ENCODE data around the gene ADAMTSL2.

The ADAMTSL2 gene

DNA sequence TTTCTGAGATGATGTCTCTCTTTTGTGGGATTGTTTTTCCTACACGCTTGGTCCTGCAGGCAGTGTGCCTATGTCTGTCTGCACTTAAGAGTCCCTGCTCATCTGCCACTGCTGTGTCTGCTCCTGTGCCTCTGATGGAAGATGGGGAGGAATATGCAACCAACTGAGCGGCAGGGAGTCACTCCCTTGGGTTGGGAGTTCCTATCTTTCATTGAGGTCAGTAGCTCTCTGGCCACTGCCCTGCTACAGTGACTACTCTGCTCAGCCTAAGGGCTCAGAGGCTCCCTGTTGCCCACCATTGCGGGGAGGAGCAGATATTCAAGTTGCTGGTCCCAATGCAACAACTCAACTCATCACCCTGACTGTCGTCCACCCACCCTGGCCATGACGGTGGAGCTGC, 88.1 kb downstream of the ADAMTSL2 start:
- H3K27me3 ChIP-seq (ENCODE audit: insufficient read depth, low read length): peaks cover 96% of the 10 kb centered on the region

More for the DNA sequence above, 88.1 kb downstream of the ADAMTSL2 start:
- Histone ChIP-seq H3K36me3 (ENCODE audit: insufficient read depth, low read length) (no peaks in the 10 kb centered on the region), H3K79me2 (ENCODE audit: control insufficient read depth, insufficient read depth, low read length, unreplicated experiment) (no peaks in the 10 kb centered on the region), H3K27ac (ENCODE audit: low read depth, low read length) (no peak overlapping the region), H3K4me1 (ENCODE audit: control insufficient read depth, insufficient read depth, low read length, unreplicated experiment) (no peaks in the 10 kb centered on the region), H3K4me3 (ENCODE audit: low read depth, low read length) (no peak overlapping the region), H2AFZ (ENCODE audit: low read length, unreplicated experiment) (no peak overlapping the region)
